ENCODE measurements around the gene ZNF438.

The ZNF438 gene

GRCh38 chr10:30850776-30851175, 180.9 kb downstream of the ZNF438 start:
- Histone ChIP-seq H3K27me3 (ENCODE audit: insufficient read depth, low read length, poor library complexity) (no peaks in the 10 kb centered on the region), H4K20me1 (ENCODE audit: insufficient read depth, low read length) (no peaks in the 10 kb centered on the region), H3K4me2 (ENCODE audit: insufficient read depth, low read length) (no peak overlapping the region), H3K4me1 (ENCODE audit: insufficient read depth, low read length) (no peaks in the 10 kb centered on the region), H3K9ac (ENCODE audit: low read depth, low read length) (no peak overlapping the region), H3K36me3 (ENCODE audit: insufficient read depth, low read length) (peaks cover 6% of the 10 kb centered on the region; the same call in 1 of the 2 replicates), H3K27ac (ENCODE audit: low read length) (no peak overlapping the region), H3K79me2 (ENCODE audit: insufficient read depth, low read length) (no peaks in the 10 kb centered on the region), H3K9me3 (ENCODE audit: insufficient read depth, low read length, severe bottlenecking) (peaks cover 5% of the 10 kb centered on the region), H2AFZ (ENCODE audit: low read depth, low read length) (no peak overlapping the region), H3K4me3 (ENCODE audit: low read depth in 1 of 2, low read length in 2 of 2) (no peak overlapping the region)
- ATAC-seq (ENCODE audit: insufficient read depth, low read depth) (no peak), DNase-seq (no peak)
- TF ChIP-seq CTCF (IDR thresholded peaks at IDR 0.05; ENCODE audit: borderline replicate concordance, extremely low read depth, low read length, poor library complexity, severe bottlenecking) (no peak), EZH2 (IDR thresholded peaks at IDR 0.05; ENCODE audit: borderline replicate concordance, low read depth, low read length, severe bottlenecking) (no peak)

GRCh38 chr10:30849231-30850035, 182.2 kb downstream of the ZNF438 start:
- no peaks in the 10 kb centered on the region for H3K4me1 ChIP-seq (ENCODE audit: insufficient read depth, low read length)
- ATAC-seq (ENCODE audit: insufficient read depth, low read depth) (no peak), DNase-seq (no peak)
- H2AFZ ChIP-seq (ENCODE audit: low read depth, low read length) = no peak overlapping the region
- peaks cover 6% of the 10 kb centered on the region; the same call in 1 of the 2 replicates for H3K36me3 ChIP-seq (ENCODE audit: insufficient read depth, low read length)
- no peaks in the 10 kb centered on the region for H4K20me1 ChIP-seq (ENCODE audit: insufficient read depth, low read length)
- H3K27ac ChIP-seq (ENCODE audit: low read length) = no peak overlapping the region
- H3K4me2 ChIP-seq (ENCODE audit: insufficient read depth, low read length) = no peak overlapping the region
- no peaks in the 10 kb centered on the region for H3K27me3 ChIP-seq (ENCODE audit: insufficient read depth, low read length, poor library complexity)
- TF ChIP-seq CTCF (IDR thresholded peaks at IDR 0.05; ENCODE audit: borderline replicate concordance, extremely low read depth, low read length, poor library complexity, severe bottlenecking) = no peak
- TF ChIP-seq EZH2 (IDR thresholded peaks at IDR 0.05; ENCODE audit: borderline replicate concordance, low read depth, low read length, severe bottlenecking) = no peak
- no peaks in the 10 kb centered on the region for H3K79me2 ChIP-seq (ENCODE audit: insufficient read depth, low read length)
- peaks cover 5% of the 10 kb centered on the region for H3K9me3 ChIP-seq (ENCODE audit: insufficient read depth, low read length, severe bottlenecking)
- H3K4me3 ChIP-seq (ENCODE audit: low read depth in 1 of 2, low read length in 2 of 2) = no peak overlapping the region
- H3K9ac ChIP-seq (ENCODE audit: low read depth, low read length) = no peak overlapping the region

GRCh38 chr10:30848396-30849032, 183.2 kb downstream of the ZNF438 start:
- no peak overlapping the region for H3K4me2 ChIP-seq (ENCODE audit: insufficient read depth, low read length)
- no peak overlapping the region for H3K27ac ChIP-seq (ENCODE audit: low read length)
- H4K20me1 ChIP-seq (ENCODE audit: insufficient read depth, low read length) = no peaks in the 10 kb centered on the region
- no peak for DNase-seq
- no peak overlapping the region for H2AFZ ChIP-seq (ENCODE audit: low read depth, low read length)
- H3K27me3 ChIP-seq (ENCODE audit: insufficient read depth, low read length, poor library complexity) = no peaks in the 10 kb centered on the region
- no peaks in the 10 kb centered on the region for H3K79me2 ChIP-seq (ENCODE audit: insufficient read depth, low read length)
- peaks cover 5% of the 10 kb centered on the region for H3K9me3 ChIP-seq (ENCODE audit: insufficient read depth, low read length, severe bottlenecking)
- no peak for TF ChIP-seq EZH2 (IDR thresholded peaks at IDR 0.05; ENCODE audit: borderline replicate concordance, low read depth, low read length, severe bottlenecking)
- no peak for TF ChIP-seq CTCF (IDR thresholded peaks at IDR 0.05; ENCODE audit: borderline replicate concordance, extremely low read depth, low read length, poor library complexity, severe bottlenecking)
- ATAC-seq (ENCODE audit: insufficient read depth, low read depth) = no peak
- no peaks in the 10 kb centered on the region for H3K4me1 ChIP-seq (ENCODE audit: insufficient read depth, low read length)
- no peak overlapping the region for H3K9ac ChIP-seq (ENCODE audit: low read depth, low read length)
- peaks cover 6% of the 10 kb centered on the region; the same call in 1 of the 2 replicates for H3K36me3 ChIP-seq (ENCODE audit: insufficient read depth, low read length)
- no peak overlapping the region for H3K4me3 ChIP-seq (ENCODE audit: low read depth in 1 of 2, low read length in 2 of 2)
